ENCODE results near the gene ACACA.

DNA sequence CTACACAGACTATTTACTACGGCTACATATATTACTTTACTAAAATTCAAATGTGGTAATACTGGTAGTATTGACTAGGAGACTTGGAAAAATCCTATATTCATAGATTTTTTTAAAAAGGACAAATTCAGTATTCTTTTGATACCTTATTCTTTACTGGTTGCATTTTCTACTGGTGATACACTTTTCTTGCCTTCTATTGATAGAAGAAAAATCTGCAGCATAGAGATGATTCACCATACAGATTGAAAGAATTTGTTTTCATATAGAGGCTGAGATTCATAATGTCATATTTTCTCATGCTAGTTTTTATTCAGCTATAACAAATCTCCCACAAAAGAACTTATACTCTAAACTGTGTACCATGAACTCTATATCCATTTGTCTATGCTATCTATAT is 226.3 kb downstream of the ACACA start:
- TF ChIP-seq, protein P1, sequence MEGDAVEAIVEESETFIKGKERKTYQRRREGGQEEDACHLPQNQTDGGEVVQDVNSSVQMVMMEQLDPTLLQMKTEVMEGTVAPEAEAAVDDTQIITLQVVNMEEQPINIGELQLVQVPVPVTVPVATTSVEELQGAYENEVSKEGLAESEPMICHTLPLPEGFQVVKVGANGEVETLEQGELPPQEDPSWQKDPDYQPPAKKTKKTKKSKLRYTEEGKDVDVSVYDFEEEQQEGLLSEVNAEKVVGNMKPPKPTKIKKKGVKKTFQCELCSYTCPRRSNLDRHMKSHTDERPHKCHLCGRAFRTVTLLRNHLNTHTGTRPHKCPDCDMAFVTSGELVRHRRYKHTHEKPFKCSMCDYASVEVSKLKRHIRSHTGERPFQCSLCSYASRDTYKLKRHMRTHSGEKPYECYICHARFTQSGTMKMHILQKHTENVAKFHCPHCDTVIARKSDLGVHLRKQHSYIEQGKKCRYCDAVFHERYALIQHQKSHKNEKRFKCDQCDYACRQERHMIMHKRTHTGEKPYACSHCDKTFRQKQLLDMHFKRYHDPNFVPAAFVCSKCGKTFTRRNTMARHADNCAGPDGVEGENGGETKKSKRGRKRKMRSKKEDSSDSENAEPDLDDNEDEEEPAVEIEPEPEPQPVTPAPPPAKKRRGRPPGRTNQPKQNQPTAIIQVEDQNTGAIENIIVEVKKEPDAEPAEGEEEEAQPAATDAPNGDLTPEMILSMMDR (IDR thresholded peaks at IDR 0.05): no peak
- TF ChIP-seq POLR2A (IDR thresholded peaks at IDR 0.05): no peak

Data from suprapubic skin (tissue), 3 donors.